ENCODE data around the gene ZNF717. TPM values are rescaled to one million over a fixed set of nuclear protein-coding genes. Genes with fewer than 3 reads are reported as not detected.
"Not testable (repeated sequence)": the region's sequence is repeated elsewhere in the genome, so short reads cannot be mapped to it uniquely, and the experiment has no call there.

ZNF717 gene
- polyA plus RNA-seq, 1 of the 3 experiments (the other 2 are of a cell fraction): 9.9 TPM

DNA sequence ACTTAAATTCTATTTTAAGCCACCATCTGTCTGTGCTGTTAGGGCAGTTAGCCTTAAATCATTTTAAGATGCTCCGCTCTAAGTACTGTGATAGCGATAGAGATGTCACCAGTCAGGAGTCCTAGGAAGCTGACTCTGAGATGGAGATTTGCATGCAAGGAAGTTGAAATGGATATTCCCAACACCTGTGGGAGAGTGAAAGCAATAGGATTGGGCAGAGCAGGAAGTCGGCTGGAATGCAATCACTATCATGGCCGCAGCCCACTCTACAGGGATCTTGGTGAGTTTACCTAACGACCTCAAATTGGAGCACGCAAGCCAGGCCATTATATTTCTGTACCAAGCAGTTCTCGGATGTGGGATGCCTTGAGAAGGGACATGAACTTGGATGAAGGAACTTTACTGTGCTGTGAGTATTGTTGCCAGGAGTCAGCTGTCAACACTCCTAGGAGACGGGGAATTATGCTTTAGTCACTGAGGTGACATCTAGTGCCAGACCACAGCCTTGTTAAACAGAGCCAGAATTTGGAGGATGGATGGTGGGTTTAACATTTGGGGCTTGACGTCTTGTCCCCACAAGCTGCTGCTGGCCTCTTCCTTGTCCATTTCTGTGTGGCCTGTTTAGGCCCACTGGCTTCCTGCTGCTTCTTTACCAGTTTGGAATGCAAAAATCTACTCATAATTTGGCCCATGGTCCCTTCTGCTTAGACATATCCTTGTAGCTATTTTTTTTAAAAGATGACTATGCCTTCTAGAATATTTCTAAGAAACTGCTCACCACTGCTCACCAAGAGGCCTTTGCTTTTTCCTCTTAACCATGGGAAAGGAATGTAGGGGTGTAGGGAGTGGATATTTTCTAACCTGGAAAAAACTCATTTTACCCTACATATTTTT, 31.2 kb upstream of the ZNF717 start:
- H2AFZ ChIP-seq (ENCODE audit: low read depth); H3K27ac ChIP-seq (ENCODE audit: low read depth in 2 of 2, low read length in 1 of 2); H3K4me1 ChIP-seq (ENCODE audit: control insufficient read depth in 1 of 2, insufficient read depth in 2 of 2, low read depth in 1 of 2, low read length in 1 of 2); H3K4me3 ChIP-seq (ENCODE audit: low read depth in 2 of 2, low read length in 1 of 2); H3F3A ChIP-seq (replicated peaks; ENCODE audit: insufficient read depth); H4K20me1 ChIP-seq (ENCODE audit: insufficient read depth); H3K9me3 ChIP-seq; H3K4me2 ChIP-seq; H3K27me3 ChIP-seq (ENCODE audit: insufficient read depth); POLR2A ChIA-PET; H3K9ac ChIP-seq; H3K79me2 ChIP-seq (ENCODE audit: insufficient read depth); H3K9me2 ChIP-seq; H3K36me3 ChIP-seq (replicated peaks in 1 of 2; ENCODE audit: control insufficient read depth in 1 of 2, insufficient read depth in 2 of 2, low read length in 1 of 2); DNase-seq: not testable (repeated sequence)
- CTCF ChIA-PET: interaction anchor here (0.5 to 2.8 kb wide), 4 partner anchors 8 to 229 kb away, joined by 3 to 10 read pairs (median 4); no protein-coding TSS in a partner anchor
- 25% methylated on average over 9 of the region's 9 CpGs for WGBS (ENCODE audit: low lambda C conversion rate)

DNA sequence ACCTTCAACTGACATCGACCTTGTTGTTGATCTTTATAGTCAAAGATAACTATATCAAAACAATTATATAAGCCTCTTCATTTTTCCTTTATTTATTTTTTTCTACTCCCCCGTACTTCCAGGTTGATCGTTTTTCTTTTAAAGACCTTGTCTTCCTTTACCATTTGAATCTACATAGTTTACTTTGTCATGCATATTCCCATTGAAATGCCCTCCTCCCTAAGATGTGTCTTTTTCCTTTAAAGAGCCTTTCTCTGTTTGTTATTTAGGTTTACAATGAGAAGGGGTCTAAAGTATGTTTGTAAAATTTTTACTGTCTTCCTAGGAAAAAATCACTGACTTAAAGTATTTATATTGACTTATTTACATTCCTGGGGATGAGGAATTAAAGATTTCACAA, 29.4 kb upstream of the ZNF717 start:
- Histone ChIP-seq H3K4me1 (ENCODE audit: control insufficient read depth in 1 of 2, insufficient read depth in 2 of 2, low read depth in 1 of 2, low read length in 1 of 2) (no peaks in the 10 kb centered on the region; a peak in 2 of 4 replicates), H3K9ac (no peak overlapping the region), H3F3A (replicated peaks; ENCODE audit: insufficient read depth) (no peaks in the 10 kb centered on the region), H3K79me2 (ENCODE audit: insufficient read depth) (no peaks in the 10 kb centered on the region), H3K36me3 (replicated peaks in 1 of 2; ENCODE audit: control insufficient read depth in 1 of 2, insufficient read depth in 2 of 2, low read length in 1 of 2) (no peaks in the 10 kb centered on the region), H2AFZ (ENCODE audit: low read depth) (no peak overlapping the region), H3K9me3 (no peaks in the 10 kb centered on the region), H3K4me2 (no peak overlapping the region), H3K27ac (ENCODE audit: low read depth in 2 of 2, low read length in 1 of 2) (no peak overlapping the region), H3K4me3 (ENCODE audit: low read depth in 2 of 2, low read length in 1 of 2) (no peak overlapping the region), H4K20me1 (ENCODE audit: insufficient read depth) (no peaks in the 10 kb centered on the region), H3K27me3 (ENCODE audit: insufficient read depth) (no peaks in the 10 kb centered on the region), H3K9me2 (no peaks in the 10 kb centered on the region)
- no peak for DNase-seq
- 10% methylated on average over 3 of the region's 3 CpGs for WGBS (ENCODE audit: low lambda C conversion rate)
- ChIA-PET POLR2A (no interaction called here), CTCF (no interaction called here)
- TF ChIP-seq NRF1 (IDR thresholded peaks at IDR 0.05; ENCODE audit: low read depth, low read length): no peak
- TF ChIP-seq, protein P1, sequence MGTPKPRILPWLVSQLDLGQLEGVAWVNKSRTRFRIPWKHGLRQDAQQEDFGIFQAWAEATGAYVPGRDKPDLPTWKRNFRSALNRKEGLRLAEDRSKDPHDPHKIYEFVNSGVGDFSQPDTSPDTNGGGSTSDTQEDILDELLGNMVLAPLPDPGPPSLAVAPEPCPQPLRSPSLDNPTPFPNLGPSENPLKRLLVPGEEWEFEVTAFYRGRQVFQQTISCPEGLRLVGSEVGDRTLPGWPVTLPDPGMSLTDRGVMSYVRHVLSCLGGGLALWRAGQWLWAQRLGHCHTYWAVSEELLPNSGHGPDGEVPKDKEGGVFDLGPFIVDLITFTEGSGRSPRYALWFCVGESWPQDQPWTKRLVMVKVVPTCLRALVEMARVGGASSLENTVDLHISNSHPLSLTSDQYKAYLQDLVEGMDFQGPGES (IDR thresholded peaks at IDR 0.05; ENCODE audit: low read depth, low read length): no peak
- no peak for TF ChIP-seq YY1 (IDR thresholded peaks at IDR 0.05; ENCODE audit: low read depth)
- no peak for TF ChIP-seq SIN3A (IDR thresholded peaks at IDR 0.05; ENCODE audit: borderline replicate concordance, low read depth, low read length)
- TF ChIP-seq SMC3 (IDR thresholded peaks at IDR 0.05; ENCODE audit: low read depth, low read length): no peak
- no peak for TF ChIP-seq FOSL2 (IDR thresholded peaks at IDR 0.05; ENCODE audit: borderline replicate concordance, low read depth)
- TF ChIP-seq, protein P2, sequence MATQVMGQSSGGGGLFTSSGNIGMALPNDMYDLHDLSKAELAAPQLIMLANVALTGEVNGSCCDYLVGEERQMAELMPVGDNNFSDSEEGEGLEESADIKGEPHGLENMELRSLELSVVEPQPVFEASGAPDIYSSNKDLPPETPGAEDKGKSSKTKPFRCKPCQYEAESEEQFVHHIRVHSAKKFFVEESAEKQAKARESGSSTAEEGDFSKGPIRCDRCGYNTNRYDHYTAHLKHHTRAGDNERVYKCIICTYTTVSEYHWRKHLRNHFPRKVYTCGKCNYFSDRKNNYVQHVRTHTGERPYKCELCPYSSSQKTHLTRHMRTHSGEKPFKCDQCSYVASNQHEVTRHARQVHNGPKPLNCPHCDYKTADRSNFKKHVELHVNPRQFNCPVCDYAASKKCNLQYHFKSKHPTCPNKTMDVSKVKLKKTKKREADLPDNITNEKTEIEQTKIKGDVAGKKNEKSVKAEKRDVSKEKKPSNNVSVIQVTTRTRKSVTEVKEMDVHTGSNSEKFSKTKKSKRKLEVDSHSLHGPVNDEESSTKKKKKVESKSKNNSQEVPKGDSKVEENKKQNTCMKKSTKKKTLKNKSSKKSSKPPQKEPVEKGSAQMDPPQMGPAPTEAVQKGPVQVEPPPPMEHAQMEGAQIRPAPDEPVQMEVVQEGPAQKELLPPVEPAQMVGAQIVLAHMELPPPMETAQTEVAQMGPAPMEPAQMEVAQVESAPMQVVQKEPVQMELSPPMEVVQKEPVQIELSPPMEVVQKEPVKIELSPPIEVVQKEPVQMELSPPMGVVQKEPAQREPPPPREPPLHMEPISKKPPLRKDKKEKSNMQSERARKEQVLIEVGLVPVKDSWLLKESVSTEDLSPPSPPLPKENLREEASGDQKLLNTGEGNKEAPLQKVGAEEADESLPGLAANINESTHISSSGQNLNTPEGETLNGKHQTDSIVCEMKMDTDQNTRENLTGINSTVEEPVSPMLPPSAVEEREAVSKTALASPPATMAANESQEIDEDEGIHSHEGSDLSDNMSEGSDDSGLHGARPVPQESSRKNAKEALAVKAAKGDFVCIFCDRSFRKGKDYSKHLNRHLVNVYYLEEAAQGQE (IDR thresholded peaks at IDR 0.05; ENCODE audit: low read depth, low read length): no peak
- no peak for TF ChIP-seq MEF2A (IDR thresholded peaks at IDR 0.05; ENCODE audit: borderline replicate concordance, low read depth)
- TF ChIP-seq MAX (IDR thresholded peaks at IDR 0.05; ENCODE audit: low read depth): no peak
- no peak for TF ChIP-seq RCOR1 (IDR thresholded peaks at IDR 0.05; ENCODE audit: low read length)
- no peak for TF ChIP-seq USF2 (IDR thresholded peaks at IDR 0.05; ENCODE audit: borderline replicate concordance, low read depth, low read length)
